Keratinocyte (primary cell): Measurements from ENCODE around the gene HSD17B14. TPM values are rescaled to one million over a fixed set of nuclear protein-coding genes. Genes with fewer than 3 reads are reported as not detected.

Experiments
- DNase-seq: peaks from one replicate; pipeline ENCODE4 v3.0.0-alpha.2; 2011; ENCODE audit warnings: low read depth, missing footprints, low spot score
- FAIRE-seq: peaks from 2 replicates; lab custom pipeline; 2011; peaks lifted over from hg19 to GRCh38; lab: Jason Lieb, UNC
- H2AFZ ChIP-seq: 2 replicates; pipeline ENCODE4 v1.6.0; 2012; ENCODE audit warnings: low read length, control low read depth, inconsistent platforms; ENCODE audit not compliant: control insufficient read depth
- H3K27ac ChIP-seq: 2 replicates; pipeline ENCODE4 v1.5.1; 2011; ENCODE audit warnings: low read length; ENCODE audit not compliant: control insufficient read depth, insufficient read depth
- H3K27me3 ChIP-seq: 3 replicates; pipeline ENCODE4 v1.6.0; 2011; ENCODE audit warnings: low read length; ENCODE audit not compliant: control insufficient read depth, insufficient read depth; ENCODE audit errors: extremely low read depth
- H3K36me3 ChIP-seq, 2 experiments: 2 replicates in 1 of 2; 3 replicates in 1 of 2; pipeline ENCODE4 v1.5.1; 2011; ENCODE audit warnings: low read length in 2 of 2, mild to moderate bottlenecking in 1 of 2; ENCODE audit not compliant: control insufficient read depth in 2 of 2, insufficient read depth in 2 of 2; ENCODE audit errors: extremely low read depth in 1 of 2
- H3K4me1 ChIP-seq: 3 replicates; pipeline ENCODE4 v1.5.1; 2011; ENCODE audit warnings: low read length; ENCODE audit not compliant: control insufficient read depth, insufficient read depth; ENCODE audit errors: extremely low read depth
- H3K4me2 ChIP-seq: 3 replicates; pipeline ENCODE4 v1.6.0; 2011; ENCODE audit warnings: low read depth, low read length; ENCODE audit not compliant: control insufficient read depth, insufficient read depth; ENCODE audit errors: extremely low read depth
- H3K4me3 ChIP-seq, 3 experiments: fragments of 200-600 bp in 1 of 3; sonication (generic) in 1 of 3; 2 replicates in 2 of 3; 3 replicates in 1 of 3; pipeline ENCODE4 v1.5.1; 2011 to 2016; ENCODE audit warnings: low read length in 3 of 3, mild to moderate bottlenecking in 3 of 3, control low read depth in 2 of 3, inconsistent platforms in 1 of 3, low read depth in 1 of 3, mixed read lengths in 1 of 3, mixed run types in 1 of 3, moderate library complexity in 1 of 3; ENCODE audit not compliant: control insufficient read depth in 2 of 3, insufficient read depth in 2 of 3; ENCODE audit errors: extremely low read depth in 1 of 3
- H3K79me2 ChIP-seq: 2 replicates; pipeline ENCODE4 v1.6.0; 2012; ENCODE audit warnings: low read length; ENCODE audit not compliant: control insufficient read depth, insufficient read depth
- H3K9ac ChIP-seq: 3 replicates; pipeline ENCODE4 v1.6.0; 2011; ENCODE audit warnings: low read length; ENCODE audit not compliant: control insufficient read depth, insufficient read depth; ENCODE audit errors: extremely low read depth
- H3K9me1 ChIP-seq: 3 replicates; pipeline ENCODE4 v1.6.0; 2011; ENCODE audit warnings: low read length; ENCODE audit not compliant: control insufficient read depth, insufficient read depth; ENCODE audit errors: extremely low read depth
- H3K9me3 ChIP-seq: 2 replicates; pipeline ENCODE4 v1.5.1; 2012; ENCODE audit warnings: low read depth, low read length; ENCODE audit not compliant: control insufficient read depth
- H4K20me1 ChIP-seq: 3 replicates; pipeline ENCODE4 v1.6.0; 2011; ENCODE audit warnings: low read length; ENCODE audit not compliant: control insufficient read depth, insufficient read depth; ENCODE audit errors: extremely low read depth
- CTCF ChIP-seq, 3 experiments: IDR thresholded peaks in 1 of 3; conservative IDR thresholded peaks in 1 of 3; optimal IDR thresholded peaks in 1 of 3; 2 replicates in 2 of 3; 3 replicates in 1 of 3; pipeline versions ENCODE3 to v1.5.1; 2011; ENCODE audit warnings: low read length in 3 of 3, mild to moderate bottlenecking in 3 of 3, moderate library complexity in 2 of 3, control low read depth in 1 of 3, inconsistent platforms in 1 of 3; ENCODE audit not compliant: insufficient read depth in 2 of 3; ENCODE audit errors: extremely low read depth in 1 of 3
- EZH2 ChIP-seq: IDR thresholded peaks from one replicate; pipeline ENCODE4 v1.6.1; 2012; ENCODE audit warnings: inconsistent platforms, mild to moderate bottlenecking, low read length, moderate library complexity
- dilution Hi-C: fragments of 300-500 bp; cut with MboI; formaldehyde crosslinking; loops from one replicate; pipeline ENCODE4 v1.7.0; 2020; ENCODE audit warnings: low sequenced_read_pairs; ENCODE audit not compliant: extremely low pct_ligation_motif_present
- polyA plus RNA-seq, 5 experiments: library from polyadenylated mRNA; depleted of rRNA in 3 of 5; stranded (reverse) in 3 of 5; stranded (forward) in 1 of 5; unstranded in 1 of 5; fragments of >200 nt; gene quantifications; 1 replicate in 1 of 5; 2 replicates in 3 of 5; 3 replicates in 1 of 5; pipeline versions ENCODE4 v1.2.1 to v1.2.3, GENCODE V29; 2011 to 2012; ENCODE audit warnings: missing spikeins in 2 of 5, low read depth in 1 of 5, low replicate concordance in 1 of 5

The HSD17B14 gene
- polyA plus RNA-seq, 1 donor (not counting 4 experiments of a cell fraction or from before 2014, with no cell fraction given) = 0.92 TPM

DNA sequence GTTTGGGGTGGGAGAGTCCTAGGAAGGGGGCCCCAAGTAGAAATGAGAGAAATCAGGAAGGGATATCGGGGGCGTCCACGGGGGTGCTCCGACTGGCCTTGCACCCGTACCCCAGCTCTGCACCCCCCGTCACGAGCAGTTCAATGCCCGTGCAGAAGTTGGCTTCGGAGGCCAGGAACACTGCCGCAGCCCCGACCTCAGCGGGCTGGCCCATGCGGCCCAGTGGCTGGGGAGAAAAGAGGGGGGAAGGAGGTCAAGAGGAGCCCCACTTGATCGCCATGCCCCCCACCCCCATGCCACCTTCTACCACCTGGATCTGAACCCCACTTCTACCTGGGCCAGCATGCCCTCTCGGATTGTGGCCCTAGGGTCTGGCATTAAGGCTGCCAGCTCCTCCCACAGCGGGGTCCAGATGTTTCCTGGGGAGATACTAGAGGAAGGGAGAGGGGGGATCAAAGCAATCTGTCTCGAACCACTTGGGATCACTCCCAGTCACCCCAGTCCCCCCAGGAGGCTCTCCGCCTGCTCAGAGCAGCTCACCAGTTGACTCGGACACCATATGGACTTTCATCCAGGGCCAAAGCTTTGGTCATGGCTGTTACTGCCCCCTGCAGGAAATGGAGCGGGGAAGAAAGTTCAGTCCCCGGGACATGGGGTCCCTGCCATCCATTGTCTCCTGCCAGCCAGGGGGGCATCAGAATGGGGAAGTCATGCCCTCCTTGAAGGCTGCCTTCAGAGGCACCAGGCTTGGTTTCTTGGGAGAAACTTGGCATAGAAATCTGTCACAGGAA is 23.0 kb downstream of the HSD17B14 start:
- H3K27me3 ChIP-seq = no peaks in the 10 kb centered on the region
- H3K36me3 ChIP-seq = no peaks in the 10 kb centered on the region
- H3K4me1 ChIP-seq = peaks cover 19% of the 10 kb centered on the region
- dilution Hi-C loops = no loop called here
- no peak overlapping the region for H3K4me3 ChIP-seq
- H2AFZ ChIP-seq = no peak overlapping the region
- FAIRE-seq (no peak), DNase-seq (no peak)
- H4K20me1 ChIP-seq = no peaks in the 10 kb centered on the region
- H3K9me1 ChIP-seq = peaks cover 2% of the 10 kb centered on the region
- H3K9me3 ChIP-seq = no peaks in the 10 kb centered on the region
- H3K27ac ChIP-seq = no peak overlapping the region
- H3K79me2 ChIP-seq = peaks cover 3% of the 10 kb centered on the region
- peak in 1 of 3 experiments; percentile 14 for TF ChIP-seq CTCF (optimal IDR thresholded peaks at IDR 0.05 in 1 of 3, IDR thresholded peaks at IDR 0.05 in 1 of 3, conservative IDR thresholded peaks at IDR 0.05 in 1 of 3; ENCODE audit: extremely low read depth in 1 of 3, insufficient read depth in 2 of 3, low read length in 3 of 3)
- no peak for TF ChIP-seq EZH2
- H3K4me2 ChIP-seq = no peak overlapping the region
- H3K9ac ChIP-seq = no peak overlapping the region

- dilution Hi-C loops = no loop called here
- Histone ChIP-seq H3K79me2 (peaks cover 3% of the 10 kb centered on the region), H3K9me3 (no peaks in the 10 kb centered on the region), H3K36me3 (no peaks in the 10 kb centered on the region), H3K4me2 (peak overlapping the region; percentile 74), H3K4me1 (peaks cover 19% of the 10 kb centered on the region), H3K9me1 (peaks cover 2% of the 10 kb centered on the region), H4K20me1 (no peaks in the 10 kb centered on the region), H3K9ac (peak overlapping the region; percentile 41), H2AFZ (peak overlapping the region; percentile 52), H3K27ac (no peak overlapping the region), H3K27me3 (no peaks in the 10 kb centered on the region), H3K4me3 (peak overlapping the region in 2 of 3 experiments; percentile 6 to 48)
- no peak for DNase-seq
- TF ChIP-seq CTCF (optimal IDR thresholded peaks at IDR 0.05 in 1 of 3, IDR thresholded peaks at IDR 0.05 in 1 of 3, conservative IDR thresholded peaks at IDR 0.05 in 1 of 3; ENCODE audit: extremely low read depth in 1 of 3, insufficient read depth in 2 of 3, low read length in 3 of 3) (no peak), EZH2 (no peak)
- FAIRE-seq = no peak
These were observed 24.0 kb downstream of the HSD17B14 start for GRCh38 chr19:48812094-48812929.
